GM19240 (cell line): ENCODE results near the gene ZNF223.
A peak's percentile ranks its signal among the peaks of the same experiment; 100 is the strongest.

ENCODE experiments used
- DNase-seq: peaks from one replicate; pipeline ENCODE4 v3.0.0; 2011; ENCODE audit warnings: low spot score; ENCODE audit not compliant: insufficient read length

Gene ZNF223

DNA sequence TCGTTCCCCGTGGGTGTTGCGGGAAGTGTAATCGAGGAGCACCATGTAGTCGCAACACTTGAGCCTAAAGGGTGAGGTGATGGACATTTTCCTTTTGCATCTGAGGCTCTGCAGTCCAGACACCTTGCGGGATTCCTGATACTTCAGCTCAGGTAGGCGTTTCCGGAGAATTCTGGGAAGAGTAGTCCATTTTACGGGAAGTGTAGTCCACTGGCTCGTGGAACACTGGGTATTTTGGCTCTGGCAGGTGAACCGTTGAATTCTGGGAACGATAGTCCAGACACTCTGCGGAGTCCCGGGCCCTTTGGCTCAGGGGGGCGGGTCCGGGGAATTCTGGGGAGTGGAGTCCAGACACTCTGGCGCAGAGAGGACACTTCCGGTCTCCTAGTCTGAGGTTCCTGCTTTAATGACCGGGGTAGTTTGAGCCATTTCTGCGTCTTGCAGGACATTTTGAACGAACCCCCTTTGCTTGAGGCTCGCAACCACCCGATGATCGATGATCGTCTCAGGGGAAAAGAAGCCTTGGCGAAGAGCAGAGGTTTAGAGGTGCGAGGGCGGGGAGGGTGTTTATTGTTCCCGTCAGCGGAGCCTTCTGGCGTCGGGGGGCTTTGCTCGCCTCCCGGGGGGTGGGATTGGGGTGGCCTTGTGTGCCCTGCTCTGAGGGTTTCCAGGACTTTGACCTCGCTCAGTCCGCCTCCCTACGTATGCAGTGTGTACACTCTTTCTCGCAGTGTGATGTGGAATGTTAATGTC lies at the start of gene ZNF223:
TSS of gene ZNF223 (plus strand) at position 387 of the 753 bp plus-strand sequence. CDS start 3,141 bp downstream, outside the sequence.
- peak; percentile 43 for DNase-seq

GRCh38 chr19:44002212-44002565 lies 49.6 kb upstream of the ZNF223 start:
- DNase-seq: no peak

DNA sequence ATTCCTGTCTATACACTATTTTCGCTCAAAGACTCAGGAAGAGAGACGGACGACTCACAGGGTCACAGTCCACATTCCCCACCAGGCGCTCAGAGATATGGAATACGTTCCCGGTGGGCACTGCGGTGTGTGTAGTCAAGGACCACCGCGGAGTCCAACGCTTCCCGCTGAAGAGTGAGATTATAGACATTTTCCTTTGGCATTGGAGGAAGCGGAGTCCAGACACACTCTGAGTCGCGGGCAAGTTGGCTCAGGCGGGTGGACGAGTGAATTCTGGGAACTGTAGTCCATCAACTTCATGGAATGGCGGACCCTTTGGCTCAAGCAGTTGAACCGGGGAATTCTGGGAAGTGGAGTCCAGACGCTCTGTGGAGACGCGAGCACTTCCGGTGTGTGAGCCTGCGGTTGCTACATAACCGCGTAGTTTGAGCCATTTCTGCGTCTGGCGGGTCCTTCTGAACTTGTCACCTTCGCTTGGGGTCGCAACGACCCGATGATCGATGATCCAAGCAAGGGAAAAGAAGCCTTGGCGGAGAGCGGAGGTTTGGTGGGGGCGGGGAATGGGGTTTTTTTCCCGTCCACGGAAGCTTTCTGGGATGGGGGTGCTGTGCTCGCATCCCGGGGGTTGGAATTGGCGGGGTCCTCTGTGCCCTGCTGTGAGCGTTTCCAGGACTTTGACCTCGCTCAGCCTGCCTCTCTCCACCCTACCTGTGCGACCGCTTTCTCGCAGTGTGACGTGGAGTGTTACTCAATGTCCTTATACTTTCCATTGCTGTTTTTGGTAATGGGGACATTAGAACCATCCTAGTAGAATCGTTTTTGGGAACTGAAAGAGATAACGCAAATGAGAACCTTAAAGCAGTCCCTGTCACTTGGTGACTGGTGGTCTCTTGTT lies 49.0 kb upstream of the ZNF223 start, which contains the start of gene ZNF230:
TSS of gene ZNF230 (plus strand) at position 392 of the 895 bp plus-strand sequence. CDS start 4,122 bp downstream, outside the sequence.
- peak; percentile 68 for DNase-seq

DNA sequence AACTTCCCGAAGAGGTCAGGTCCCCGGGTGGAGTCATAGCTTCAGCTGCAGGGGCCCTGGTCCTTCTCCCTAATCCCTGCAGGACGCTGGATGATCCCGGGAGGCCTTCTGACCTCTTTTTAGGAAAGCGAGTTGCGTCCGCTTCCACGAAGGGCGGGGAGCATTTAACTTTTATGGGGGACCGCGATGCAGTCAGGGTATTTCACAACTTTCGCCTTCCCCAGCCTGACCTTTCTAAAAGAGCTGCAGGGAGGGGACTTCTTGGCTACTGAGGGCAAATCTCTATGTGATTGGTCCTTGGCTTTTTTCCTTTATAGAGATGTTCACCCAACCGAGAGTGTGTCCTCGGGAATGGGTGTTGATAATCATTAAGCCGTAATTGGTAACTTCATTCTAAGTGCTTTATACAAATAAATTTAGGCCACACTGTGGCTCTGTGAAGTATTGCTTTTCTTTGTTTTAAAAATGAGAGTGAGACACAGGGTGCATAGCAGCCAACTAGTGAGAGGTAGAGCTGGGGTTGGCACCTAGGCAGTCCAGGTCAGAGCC lies 48.3 kb upstream of the ZNF223 start:
- no peak for DNase-seq

GRCh38 chr19:44005973-44006372 lies 45.9 kb upstream of the ZNF223 start:
- no peak for DNase-seq

- no peak for DNase-seq
These were observed 44.4 kb upstream of the ZNF223 start for GRCh38 chr19:44007473-44007872.

DNA sequence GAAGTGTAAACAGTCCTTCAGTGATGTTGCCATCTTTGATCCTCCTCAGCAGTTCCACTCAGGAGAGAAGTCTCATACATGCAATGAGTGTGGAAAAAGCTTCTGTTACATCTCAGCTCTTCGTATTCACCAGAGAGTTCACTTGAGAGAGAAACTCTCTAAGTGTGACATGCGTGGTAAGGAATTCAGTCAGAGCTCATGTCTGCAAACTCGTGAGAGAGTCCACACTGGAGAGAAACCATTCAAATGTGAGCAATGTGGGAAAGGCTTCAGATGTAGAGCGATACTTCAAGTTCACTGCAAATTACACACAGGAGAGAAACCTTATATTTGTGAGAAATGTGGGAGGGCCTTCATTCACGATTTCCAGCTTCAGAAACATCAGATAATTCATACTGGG lies 41.4 kb upstream of the ZNF223 start:
- DNase-seq: no peak

DNA sequence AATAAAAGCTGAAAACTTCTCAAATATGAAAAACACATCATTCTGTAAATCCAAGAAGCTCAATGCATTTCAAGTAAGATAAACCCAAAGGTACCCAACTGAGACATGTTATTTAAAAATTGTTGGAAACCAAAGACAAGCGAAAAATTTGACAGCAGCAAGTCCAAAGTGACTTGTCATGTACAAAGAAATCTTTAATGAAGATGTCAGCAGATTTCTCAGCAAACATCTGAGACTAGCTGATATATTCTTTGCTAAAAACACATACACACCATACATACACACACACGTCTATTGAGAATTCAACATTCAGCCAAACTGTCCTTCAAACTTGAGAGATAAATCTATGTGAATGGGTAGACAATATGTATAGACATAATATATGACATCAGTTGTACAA lies 32.3 kb upstream of the ZNF223 start:
- DNase-seq: no peak

GRCh38 chr19:44021221-44021620 lies 30.6 kb upstream of the ZNF223 start:
- no peak for DNase-seq

DNA sequence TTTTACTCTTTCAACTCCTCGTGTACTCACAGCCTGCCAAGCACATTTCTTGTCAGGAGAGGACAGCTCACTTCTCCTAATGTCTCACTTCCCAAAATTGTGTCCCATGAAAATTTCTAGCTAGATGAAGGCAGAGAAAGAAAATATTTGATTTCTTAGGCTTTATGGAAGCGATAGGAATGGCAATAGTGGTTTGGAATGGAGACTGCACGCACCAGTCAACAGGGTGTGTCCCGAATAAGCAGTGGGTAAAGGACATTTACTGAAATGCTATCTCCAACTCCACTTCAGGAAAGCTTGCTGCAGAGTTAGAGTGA lies 27.0 kb upstream of the ZNF223 start:
- no peak for DNase-seq

DNA sequence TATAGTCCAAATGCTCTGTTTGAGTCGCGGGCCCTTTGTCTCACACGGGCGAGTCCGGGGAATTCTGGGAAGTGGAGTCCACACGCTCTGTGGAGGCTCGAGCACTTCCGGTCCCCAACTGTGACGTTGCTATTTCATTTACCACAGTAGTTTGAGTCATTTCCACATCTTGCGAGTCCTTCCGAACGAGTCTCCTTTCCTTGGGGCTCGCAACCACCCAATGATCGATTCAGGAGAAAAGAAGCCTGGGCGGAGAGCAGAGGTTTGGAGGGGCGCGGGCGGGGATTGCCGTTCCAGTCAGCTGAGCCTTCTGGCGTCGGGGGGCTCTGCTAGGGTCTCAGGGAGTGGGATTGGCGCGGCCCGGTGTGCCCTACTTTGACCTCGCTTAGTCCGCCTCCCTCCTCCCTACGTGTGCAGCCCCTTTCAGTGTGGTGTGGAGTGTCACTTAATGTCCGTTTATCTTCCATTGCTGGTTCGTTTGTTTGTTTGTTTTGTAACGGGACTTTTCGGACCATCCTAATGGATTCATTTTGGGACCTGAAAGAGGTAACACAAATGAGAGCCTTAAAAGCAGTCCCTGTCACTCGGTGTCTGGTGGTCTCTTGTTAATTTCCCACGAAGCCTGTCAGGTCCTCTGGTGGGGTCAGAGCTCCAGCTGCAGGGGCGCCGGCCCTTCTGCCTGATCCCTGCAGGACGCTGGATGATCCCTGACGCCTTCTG lies 26.5 kb upstream of the ZNF223 start, which contains the start of gene ZNF222:
TSS of gene ZNF222 (plus strand) at position 163 of the 720 bp plus-strand sequence. CDS start at position 221, 58 bp downstream.
- peak; percentile 52 for DNase-seq

- no peak for DNase-seq
These were observed 25.2 kb upstream of the ZNF223 start for GRCh38 chr19:44026622-44027021.

- DNase-seq: no peak
These were observed 19.7 kb upstream of the ZNF223 start for GRCh38 chr19:44032001-44032610.

- DNase-seq: no peak
These were observed 9.7 kb upstream of the ZNF223 start for GRCh38 chr19:44042147-44042546.

DNA sequence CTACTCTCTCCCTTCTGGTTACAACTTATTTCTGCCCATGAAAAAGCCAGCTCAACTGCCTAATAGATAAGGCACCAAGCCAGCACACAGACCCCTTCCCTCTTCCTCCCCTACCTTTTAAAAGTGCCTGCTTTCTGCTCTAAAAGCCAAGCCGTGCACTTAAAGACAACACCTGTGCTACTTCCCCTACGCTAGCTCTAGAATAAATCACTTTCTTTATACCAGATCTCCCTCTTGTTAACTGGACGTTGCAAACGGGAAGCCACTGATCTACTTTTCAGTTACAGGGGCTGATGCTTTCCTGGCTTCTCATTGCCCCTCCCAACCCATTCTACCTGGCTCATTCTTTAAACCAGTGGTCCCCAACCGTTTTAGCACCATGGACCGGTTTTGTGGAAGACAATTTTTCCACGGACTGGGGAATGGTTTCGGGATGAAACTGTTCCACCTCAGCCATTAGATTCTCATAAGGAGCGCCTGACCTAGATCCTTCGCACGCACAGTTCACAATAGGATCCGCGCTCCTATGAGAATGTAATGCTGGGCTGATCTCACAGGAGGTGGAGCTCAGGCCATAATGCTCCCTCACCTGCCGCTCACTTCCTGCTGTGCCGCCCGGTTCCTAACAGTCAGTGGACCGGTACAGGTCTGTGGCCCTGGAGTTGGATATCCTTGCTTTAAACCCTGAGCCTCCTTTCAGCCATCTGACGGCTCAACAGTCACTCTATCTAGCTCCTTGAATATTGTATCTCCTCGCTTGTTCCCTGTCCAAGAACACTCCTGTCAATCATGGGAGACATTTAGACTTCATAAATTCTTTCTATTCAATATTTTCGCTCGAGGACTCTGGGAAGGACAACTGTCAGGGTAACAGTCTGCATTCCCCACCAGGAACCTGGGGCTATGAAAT lies 841 bp upstream of the ZNF223 start:
- DNase-seq: no peak

DNA sequence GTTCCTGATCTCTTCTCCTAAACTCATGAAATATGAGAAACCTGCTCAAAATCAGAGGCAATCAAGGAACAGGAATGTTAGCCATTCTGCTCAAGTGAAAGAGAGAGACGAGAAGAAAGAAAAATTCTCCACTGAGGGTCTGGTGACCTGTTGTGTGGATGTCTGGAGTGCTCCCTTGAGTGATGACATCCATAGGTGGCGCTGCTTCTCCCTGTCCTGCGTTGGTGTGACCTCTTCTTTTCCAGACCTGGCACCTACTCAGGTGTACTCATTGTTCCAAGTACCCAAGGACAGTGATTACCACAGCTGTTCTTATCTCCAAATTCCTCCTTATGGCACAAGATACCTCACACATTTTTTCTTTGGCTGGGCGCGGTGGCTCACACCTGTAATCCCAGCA lies 4.0 kb downstream of the ZNF223 start:
- DNase-seq: no peak

DNA sequence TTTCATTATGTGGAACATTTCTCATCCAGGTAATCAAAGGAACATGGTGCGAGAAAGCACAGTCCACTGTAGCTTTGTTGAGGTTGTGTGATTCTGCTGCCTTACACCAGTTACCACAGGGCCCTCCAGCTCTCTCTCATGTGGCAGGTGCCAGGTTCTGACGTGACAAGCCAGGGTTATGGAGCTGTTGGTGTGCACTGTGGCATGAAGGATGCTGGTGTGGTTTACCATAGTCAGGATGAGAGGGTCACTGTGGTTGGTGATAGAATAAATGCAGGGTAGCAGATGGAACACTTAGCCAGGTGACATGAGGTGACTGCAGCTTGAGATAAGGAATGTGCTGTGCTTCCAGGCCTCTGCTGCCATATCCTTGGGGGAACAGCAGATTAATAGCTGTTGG lies 7.4 kb downstream of the ZNF223 start:
- DNase-seq: no peak

- no peak for DNase-seq
These were observed 9.2 kb downstream of the ZNF223 start for GRCh38 chr19:44061038-44061437.

DNA sequence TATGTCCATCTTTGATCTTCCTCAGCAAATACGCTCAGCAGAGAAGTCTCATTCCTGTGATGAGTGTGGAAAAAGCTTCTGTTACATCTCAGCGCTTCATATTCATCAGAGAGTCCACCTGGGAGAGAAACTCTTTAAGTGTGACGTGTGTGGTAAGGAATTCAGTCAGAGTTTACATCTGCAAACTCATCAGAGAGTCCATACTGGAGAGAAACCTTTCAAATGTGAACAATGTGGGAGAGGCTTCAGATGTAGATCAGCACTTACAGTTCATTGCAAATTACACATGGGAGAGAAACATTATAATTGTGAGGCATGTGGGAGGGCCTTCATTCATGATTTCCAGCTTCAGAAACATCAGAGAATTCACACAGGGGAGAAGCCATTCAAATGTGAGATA lies 14.5 kb downstream of the ZNF223 start:
- DNase-seq: no peak

GRCh38 chr19:44069415-44069814 lies 17.6 kb downstream of the ZNF223 start:
- DNase-seq: no peak
